GM12891 (cell line): ENCODE results near the gene PLPP2.

ENCODE experiments used
- PAX5 ChIP-seq: IDR thresholded peaks from 2 replicates; pipeline ENCODE4 v1.6.1; 2011; ENCODE audit warnings: low read length, moderate library complexity, mild to moderate bottlenecking; ENCODE audit not compliant: insufficient read depth, severe bottlenecking
- POLR2A ChIP-seq: IDR thresholded peaks from 2 replicates; pipeline ENCODE4 v1.6.1; 2011; ENCODE audit warnings: low read depth, low read length, control low read depth
- POLR2AphosphoS5 ChIP-seq: IDR thresholded peaks from 2 replicates; pipeline ENCODE4 v1.6.1; 2011; ENCODE audit warnings: low read depth, low read length, control low read depth
- TAF1 ChIP-seq: IDR thresholded peaks from 2 replicates; pipeline ENCODE4 v1.6.1; 2011; ENCODE audit warnings: low read depth, low read length, control low read depth

- TF ChIP-seq POLR2AphosphoS5 (no peak), POLR2A (no peak), TAF1 (no peak), PAX5 (no peak)
These were observed 44.4 kb upstream of the PLPP2 start for GRCh38 chr19:335486-336066.
